Peyer's patch (tissue), 4 donors: Measurements from ENCODE around the gene CRIM1. TPM values are rescaled to one million over a fixed set of nuclear protein-coding genes. Genes with fewer than 3 reads are reported as not detected.

ENCODE experiments used
- DNase-seq, 3 donors: peaks; one replicate each; pipeline ENCODE4 v3.0.0-alpha.2; 2017 to 2019
- H3K27ac ChIP-seq, 4 donors: fragments of 200-600 bp; sonication (generic); one replicate each; pipeline ENCODE4 v1.5.1; 2016 to 2019
- H3K27me3 ChIP-seq, 2 donors: fragments of 200-600 bp; sonication (generic); one replicate each; pipeline ENCODE4 v1.5.1; 2019
- H3K36me3 ChIP-seq, 3 donors: fragments of 200-600 bp; sonication (generic); one replicate each; pipeline ENCODE4 v1.5.1; 2016 to 2019
- H3K4me1 ChIP-seq, 4 donors: fragments of 200-600 bp; sonication (generic); one replicate each; pipeline ENCODE4 v1.5.1; 2016 to 2019
- H3K4me3 ChIP-seq, 4 donors: fragments of 200-600 bp; sonication (generic); 1 replicate in 3 of 4; 2 replicates in 1 of 4; pipeline ENCODE4 v1.5.1; 2016 to 2019; ENCODE audit warnings: mild to moderate bottlenecking in 1 of 4
- H3K9me3 ChIP-seq, 4 donors: fragments of 200-600 bp; sonication (generic); one replicate each; pipeline ENCODE4 v1.5.1; 2016 to 2019; ENCODE audit warnings: mild to moderate bottlenecking in 1 of 4
- CTCF ChIP-seq, 6 experiments: fragments of 450-650 bp in 4 of 6; fragments of 200-600 bp in 2 of 6; sonication (generic) in 1 of 6; IDR thresholded peaks; one replicate each; pipeline ENCODE4 v1.5.1; 2017 to 2019; ENCODE audit warnings: antibody characterized with exemption in 6 of 6, mild to moderate bottlenecking in 3 of 6, moderate library complexity in 1 of 6
- POLR2A ChIP-seq, 2 donors: fragments of 450-650 bp; IDR thresholded peaks; one replicate each; pipeline ENCODE4 v1.5.1; 2017; ENCODE audit warnings: antibody characterized with exemption in 2 of 2, mild to moderate bottlenecking in 2 of 2, moderate library complexity in 2 of 2
- total RNA-seq, 4 donors: library from RNA; depleted of rRNA; stranded (reverse); fragments of >200 nt; gene quantifications; one replicate each; pipeline ENCODE4 v1.1.0, GENCODE V29; 2016

CRIM1 gene
- total RNA-seq, 4 donors from 2014 or later, result 29.9 to 181 (median 63.6) TPM

GRCh38 chr2:36409935-36410334 lies 54.4 kb downstream of the CRIM1 start:
- DNase-seq, result no peak
- H3K4me3 ChIP-seq, result no peak overlapping the region
- H3K36me3 ChIP-seq, result no peaks in the 10 kb centered on the region
- no peak overlapping the region for H3K27ac ChIP-seq
- H3K4me1 ChIP-seq, result peaks cover 0 to 4% (median 0%) of the 10 kb centered on the region in 4 donors
- TF ChIP-seq CTCF (IDR thresholded peaks at IDR 0.05) (no peak), POLR2A (IDR thresholded peaks at IDR 0.05) (no peak)
- H3K27me3 ChIP-seq, result no peaks in the 10 kb centered on the region
- H3K9me3 ChIP-seq, result no peaks in the 10 kb centered on the region

DNA sequence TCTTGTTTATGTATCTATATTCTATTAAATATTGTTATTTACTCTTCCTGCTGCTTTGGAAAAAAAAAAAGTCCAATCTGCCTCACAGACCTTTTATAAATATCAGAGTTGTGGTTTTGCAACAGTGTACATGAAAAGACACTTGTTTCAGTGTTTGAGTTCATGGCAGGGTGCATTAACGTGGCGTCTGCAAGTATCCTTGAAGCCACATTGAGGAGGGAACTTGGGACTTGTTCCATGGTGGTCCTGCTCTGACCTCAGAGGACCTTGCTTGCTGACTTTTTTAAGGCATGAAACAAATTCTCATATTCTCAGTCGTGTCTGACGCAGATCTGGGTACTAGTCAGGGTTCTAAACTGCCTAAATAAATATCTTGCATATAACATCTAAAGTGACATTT lies 55.1 kb downstream of the CRIM1 start:
- Histone ChIP-seq H3K4me1 (peaks cover 0 to 4% (median 0%) of the 10 kb centered on the region in 4 donors), H3K27ac (no peak overlapping the region), H3K36me3 (no peaks in the 10 kb centered on the region), H3K9me3 (no peaks in the 10 kb centered on the region), H3K4me3 (no peak overlapping the region), H3K27me3 (no peaks in the 10 kb centered on the region)
- DNase-seq, result no peak
- TF ChIP-seq CTCF (IDR thresholded peaks at IDR 0.05) (no peak), POLR2A (IDR thresholded peaks at IDR 0.05) (no peak)

DNA sequence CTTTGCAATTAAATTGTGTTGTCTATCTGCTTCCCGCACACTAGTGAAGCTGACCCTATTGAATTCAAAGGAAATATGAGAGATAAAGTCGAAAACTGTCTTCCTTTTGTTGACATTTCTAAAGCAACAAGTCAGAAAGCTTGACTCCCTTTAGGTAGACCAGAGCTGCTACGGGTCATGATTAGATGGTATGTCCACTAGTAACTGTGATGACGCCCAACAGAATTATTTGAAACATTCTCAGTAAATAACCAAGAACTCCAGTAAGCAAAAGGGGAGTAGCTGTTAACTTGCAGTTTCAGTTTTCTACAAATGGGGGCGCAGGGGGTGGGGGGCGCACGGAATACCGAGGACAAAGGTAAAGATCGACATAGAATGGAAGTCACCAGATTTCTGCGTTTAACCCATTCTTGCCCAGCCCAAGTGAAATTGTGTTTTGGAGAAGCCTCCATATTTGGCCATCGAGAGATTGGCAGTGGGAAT lies 56.4 kb downstream of the CRIM1 start:
- peak overlapping the region in 2 of 4 donors; percentile 2 to 27 for H3K27ac ChIP-seq
- no peak for DNase-seq
- no peaks in the 10 kb centered on the region for H3K9me3 ChIP-seq
- no peaks in the 10 kb centered on the region for H3K36me3 ChIP-seq
- peaks cover 0 to 13% (median 0%) of the 10 kb centered on the region in 4 donors for H3K4me1 ChIP-seq
- TF ChIP-seq POLR2A (IDR thresholded peaks at IDR 0.05) (no peak), CTCF (IDR thresholded peaks at IDR 0.05) (no peak)
- no peaks in the 10 kb centered on the region for H3K27me3 ChIP-seq
- no peak overlapping the region for H3K4me3 ChIP-seq

- no peaks in the 10 kb centered on the region for H3K27me3 ChIP-seq
- H3K9me3 ChIP-seq, result no peaks in the 10 kb centered on the region
- peaks cover 0 to 15% (median 0%) of the 10 kb centered on the region in 4 donors for H3K4me1 ChIP-seq
- no peaks in the 10 kb centered on the region for H3K36me3 ChIP-seq
- peak overlapping the region in 2 of 4 donors; percentile 2 to 16 for H3K27ac ChIP-seq
- TF ChIP-seq POLR2A (IDR thresholded peaks at IDR 0.05) (no peak), CTCF (IDR thresholded peaks at IDR 0.05) (no peak)
- no peak for DNase-seq
- no peak overlapping the region for H3K4me3 ChIP-seq
These were observed 57.6 kb downstream of the CRIM1 start for GRCh38 chr2:36413218-36413617.

- TF ChIP-seq CTCF (IDR thresholded peaks at IDR 0.05), result no peak
- TF ChIP-seq POLR2A (IDR thresholded peaks at IDR 0.05), result no peak
- H3K4me1 ChIP-seq, result peaks cover 0 to 15% (median 0%) of the 10 kb centered on the region in 4 donors
- no peaks in the 10 kb centered on the region for H3K9me3 ChIP-seq
- no peaks in the 10 kb centered on the region for H3K27me3 ChIP-seq
- H3K27ac ChIP-seq, result no peak overlapping the region
- DNase-seq, result no peak
- no peak overlapping the region for H3K4me3 ChIP-seq
- H3K36me3 ChIP-seq, result no peaks in the 10 kb centered on the region
These were observed 58.7 kb downstream of the CRIM1 start for GRCh38 chr2:36414307-36414706.
